Chondrocyte (in vitro differentiated cells): ENCODE data around the gene STEAP2. TPM values are rescaled to one million over a fixed set of nuclear protein-coding genes. Genes with fewer than 3 reads are reported as not detected.

Source experiments
- DNase-seq: peaks from one replicate; pipeline ENCODE4 v3.0.0; 2021; ENCODE audit warnings: mixed read lengths, low spot score
- H3K27ac Mint-ChIP-seq: one replicate; pipeline ENCODE4 v1.8.0; 2021; ENCODE audit warnings: mild to moderate bottlenecking, moderate library complexity, mixed read lengths; ENCODE audit not compliant: unreplicated experiment
- H3K27me3 Mint-ChIP-seq: 2 replicates; pipeline ENCODE4 v1.8.0; 2021; ENCODE audit warnings: low read depth, mixed read lengths
- H3K36me3 Mint-ChIP-seq: 2 replicates; pipeline ENCODE4 v1.8.0; 2021; ENCODE audit warnings: low read depth, mixed read lengths
- H3K4me1 Mint-ChIP-seq: 2 replicates; pipeline ENCODE4 v1.8.0; 2021; ENCODE audit warnings: low read depth, mild to moderate bottlenecking, mixed read lengths
- H3K4me3 Mint-ChIP-seq: one replicate; pipeline ENCODE4 v1.8.0; 2021; ENCODE audit warnings: mild to moderate bottlenecking, moderate library complexity, mixed read lengths; ENCODE audit not compliant: unreplicated experiment
- H3K9me3 Mint-ChIP-seq: 2 replicates; pipeline ENCODE4 v1.8.0; 2021; ENCODE audit warnings: low read depth, mixed read lengths
- CTCF ChIP-seq: fragments of 200-600 bp; sonication (generic); IDR thresholded peaks from 2 replicates; pipeline ENCODE4 v1.5.0; 2021; ENCODE audit warnings: antibody characterized with exemption, mild to moderate bottlenecking, moderate library complexity
- total RNA-seq: library from RNA; stranded (reverse); gene quantifications from 3 replicates; pipeline ENCODE4 v1.2.1, GENCODE V29; 2021

The STEAP2 gene
- total RNA-seq, 1 donor from 2014 or later: 0.20 TPM

- no peaks in the 10 kb centered on the region for H3K9me3 Mint-ChIP-seq
- DNase-seq: no peak
- no peak for TF ChIP-seq CTCF
- H3K27me3 Mint-ChIP-seq: peaks cover 54% of the 10 kb centered on the region
- H3K4me1 Mint-ChIP-seq: no peaks in the 10 kb centered on the region
- no peak overlapping the region for H3K4me3 Mint-ChIP-seq
- H3K36me3 Mint-ChIP-seq: no peaks in the 10 kb centered on the region
- no peak overlapping the region for H3K27ac Mint-ChIP-seq
These were observed 14.1 kb downstream of the STEAP2 start for GRCh38 chr7:90225601-90226000.

GRCh38 chr7:90227259-90227658 is 15.7 kb downstream of the STEAP2 start:
- H3K27me3 Mint-ChIP-seq: peaks cover 46% of the 10 kb centered on the region
- no peaks in the 10 kb centered on the region for H3K36me3 Mint-ChIP-seq
- no peak for DNase-seq
- no peaks in the 10 kb centered on the region for H3K4me1 Mint-ChIP-seq
- no peak overlapping the region for H3K27ac Mint-ChIP-seq
- no peaks in the 10 kb centered on the region for H3K9me3 Mint-ChIP-seq
- TF ChIP-seq CTCF: no peak
- no peak overlapping the region for H3K4me3 Mint-ChIP-seq

GRCh38 chr7:90229682-90230081 is 18.1 kb downstream of the STEAP2 start:
- H3K27ac Mint-ChIP-seq: no peak overlapping the region
- no peak for TF ChIP-seq CTCF
- H3K9me3 Mint-ChIP-seq: no peaks in the 10 kb centered on the region
- no peak overlapping the region for H3K4me3 Mint-ChIP-seq
- H3K27me3 Mint-ChIP-seq: peaks cover 36% of the 10 kb centered on the region
- no peak for DNase-seq
- no peaks in the 10 kb centered on the region for H3K36me3 Mint-ChIP-seq
- no peaks in the 10 kb centered on the region for H3K4me1 Mint-ChIP-seq

GRCh38 chr7:90230834-90231233 is 19.3 kb downstream of the STEAP2 start:
- DNase-seq: no peak
- no peaks in the 10 kb centered on the region for H3K36me3 Mint-ChIP-seq
- no peaks in the 10 kb centered on the region for H3K4me1 Mint-ChIP-seq
- H3K27ac Mint-ChIP-seq: no peak overlapping the region
- no peak for TF ChIP-seq CTCF
- no peaks in the 10 kb centered on the region for H3K9me3 Mint-ChIP-seq
- H3K4me3 Mint-ChIP-seq: no peak overlapping the region
- H3K27me3 Mint-ChIP-seq: peaks cover 28% of the 10 kb centered on the region

- H3K36me3 Mint-ChIP-seq: no peaks in the 10 kb centered on the region
- no peak for TF ChIP-seq CTCF
- DNase-seq: no peak
- peaks cover 28% of the 10 kb centered on the region for H3K27me3 Mint-ChIP-seq
- no peak overlapping the region for H3K4me3 Mint-ChIP-seq
- no peaks in the 10 kb centered on the region for H3K4me1 Mint-ChIP-seq
- H3K9me3 Mint-ChIP-seq: no peaks in the 10 kb centered on the region
- H3K27ac Mint-ChIP-seq: no peak overlapping the region
These were observed 19.8 kb downstream of the STEAP2 start for GRCh38 chr7:90231304-90231703.
